Activated CD8-positive, alpha-beta memory T cell treated with anti-CD3 and anti-CD28 coated beads for 36 hours (primary cell): ENCODE data around the gene NFIA. TPM values are rescaled to one million over a fixed set of nuclear protein-coding genes. Genes with fewer than 3 reads are reported as not detected.

Experiments
- CTCF ChIA-PET: fragments of 350-600 bp; sonication (Branson Sonifier 250); formaldehyde crosslinking; loops from one replicate; lab custom pipeline; 2021; ENCODE audit warnings: antibody characterized with exemption; lab: Charles Lee
- POLR2A ChIA-PET: fragments of 350-600 bp; sonication (Branson Sonifier 250); formaldehyde crosslinking; loops from one replicate; lab custom pipeline; 2021; ENCODE audit warnings: antibody characterized with exemption; lab: Charles Lee
- total RNA-seq, 2 experiments: library from RNA; stranded (reverse); gene quantifications; one replicate each; pipeline ENCODE4 v1.2.3, GENCODE V29; 2021

Gene NFIA
- total RNA-seq, 2 experiments from 2014 or later, result 3.6 to 4.8 TPM

- POLR2A ChIA-PET, result interaction anchor here (1.2 kb wide), 1 partner anchor 20 kb away, joined by 3 read pairs; no protein-coding TSS in a partner anchor
- CTCF ChIA-PET, result no interaction called here
Observed at GRCh38 chr1:61282387-61282786, 200.0 kb downstream of the NFIA start.

GRCh38 chr1:61284248-61284854 is 202.0 kb downstream of the NFIA start:
- ChIA-PET CTCF (interaction anchor here (0.6 to 1.2 kb wide), 2 partner anchors 12 to 169 kb away, joined by 3 read pairs; no protein-coding TSS in a partner anchor), POLR2A (no interaction called here)

GRCh38 chr1:61284936-61285335 is 202.6 kb downstream of the NFIA start:
- CTCF ChIA-PET, result interaction anchor here (0.6 to 1.2 kb wide), 2 partner anchors 12 to 168 kb away, joined by 3 read pairs; no protein-coding TSS in a partner anchor
- POLR2A ChIA-PET, result no interaction called here

- ChIA-PET CTCF (no interaction called here), POLR2A (no interaction called here)
Observed at GRCh38 chr1:61285371-61285885, 203.1 kb downstream of the NFIA start.

GRCh38 chr1:61287014-61287413 is 204.7 kb downstream of the NFIA start:
- CTCF ChIA-PET, result no interaction called here
- POLR2A ChIA-PET, result no interaction called here

- CTCF ChIA-PET, result no interaction called here
- POLR2A ChIA-PET, result no interaction called here
Observed at GRCh38 chr1:61287734-61288133, 205.4 kb downstream of the NFIA start.

GRCh38 chr1:61289232-61290098 is 207.1 kb downstream of the NFIA start:
- CTCF ChIA-PET, result interaction anchor here (0.7 kb wide), 1 partner anchor 32 kb away, joined by 3 read pairs; no protein-coding TSS in a partner anchor
- POLR2A ChIA-PET, result interaction anchor here (0.6 kb wide), 1 partner anchor 17 kb away, joined by 5 read pairs; no protein-coding TSS in a partner anchor

- ChIA-PET POLR2A (no interaction called here), CTCF (no interaction called here)
Observed at GRCh38 chr1:61290525-61290924, 208.2 kb downstream of the NFIA start.

- CTCF ChIA-PET, result interaction anchor here (1.0 kb wide), 1 partner anchor 158 kb away, joined by 3 read pairs; no protein-coding TSS in a partner anchor
- POLR2A ChIA-PET, result no interaction called here
Observed at GRCh38 chr1:61293197-61293596, 210.8 kb downstream of the NFIA start.

- ChIA-PET CTCF (no interaction called here), POLR2A (no interaction called here)
Observed at GRCh38 chr1:61293986-61294504, 211.7 kb downstream of the NFIA start.

- ChIA-PET POLR2A (no interaction called here), CTCF (interaction anchor here (0.5 kb wide), 1 partner anchor 158 kb away, joined by 3 read pairs; no protein-coding TSS in a partner anchor)
Observed at GRCh38 chr1:61294930-61295329, 212.6 kb downstream of the NFIA start.

- ChIA-PET CTCF (no interaction called here), POLR2A (no interaction called here)
Observed at GRCh38 chr1:61295818-61296537, 213.6 kb downstream of the NFIA start.

- POLR2A ChIA-PET, result interaction anchor here (0.6 kb wide), 1 partner anchor 216 kb away, joined by 15 read pairs; no protein-coding TSS in a partner anchor
- CTCF ChIA-PET, result no interaction called here
Observed at GRCh38 chr1:61297887-61298286, 215.5 kb downstream of the NFIA start.

GRCh38 chr1:61299463-61299862 is 217.1 kb downstream of the NFIA start:
- ChIA-PET CTCF (interaction anchor here (1.2 to 3.5 kb wide), 3 partner anchors 28 to 249 kb away, joined by 3 to 15 read pairs (median 3); no protein-coding TSS in a partner anchor), POLR2A (no interaction called here)

GRCh38 chr1:61300899-61301298 is 218.5 kb downstream of the NFIA start:
- CTCF ChIA-PET, result interaction anchor here (1.5 to 3.5 kb wide), 3 partner anchors 14 to 31 kb away, joined by 7 to 15 read pairs (median 9); no protein-coding TSS in a partner anchor
- POLR2A ChIA-PET, result interaction anchor here (1.9 to 2.3 kb wide), 4 partner anchors 18 to 32 kb away, joined by 6 to 19 read pairs (median 12); no protein-coding TSS in a partner anchor

- POLR2A ChIA-PET, result interaction anchor here (0.6 to 2.3 kb wide), 10 partner anchors 13 to 252 kb away, joined by 3 to 19 read pairs (median 5); no protein-coding TSS in a partner anchor
- CTCF ChIA-PET, result interaction anchor here (1.0 to 3.5 kb wide), 6 partner anchors 13 to 252 kb away, joined by 3 to 15 read pairs (median 6); no protein-coding TSS in a partner anchor
Observed at GRCh38 chr1:61301824-61302657, 219.7 kb downstream of the NFIA start.

- POLR2A ChIA-PET, result interaction anchor here (0.9 to 1.6 kb wide), 4 partner anchors 11 to 230 kb away, joined by 3 to 6 read pairs (median 4); no protein-coding TSS in a partner anchor
- CTCF ChIA-PET, result interaction anchor here (1.0 to 1.5 kb wide), 2 partner anchors 25 to 37 kb away, joined by 4 to 6 read pairs; no protein-coding TSS in a partner anchor
Observed at GRCh38 chr1:61307422-61308142, 225.2 kb downstream of the NFIA start.
